ENCODE data around the gene PRDM10.

GRCh38 chr11:130042093-130042591, 39.5 kb upstream of the PRDM10 start:
- TF ChIP-seq CTCF (IDR thresholded peaks at IDR 0.05) (no peak), POLR2A (IDR thresholded peaks at IDR 0.05) (no peak)
